NT2/D1 (cell line): ENCODE data around the gene HTR6.

Experiments
- DNase-seq: peaks from one replicate; pipeline ENCODE4 v3.0.0-alpha.2; 2011; ENCODE audit warnings: low read depth, low spot score
- H3K27me3 ChIP-seq: 2 replicates; pipeline ENCODE4 v1.6.0; 2011; ENCODE audit warnings: mild to moderate bottlenecking; ENCODE audit not compliant: insufficient read length, insufficient read depth
- H3K36me3 ChIP-seq: 2 replicates; pipeline ENCODE4 v1.6.1; 2011; ENCODE audit warnings: mild to moderate bottlenecking, low read length, mixed read lengths; ENCODE audit not compliant: insufficient read depth, insufficient read length
- H3K4me1 ChIP-seq: 2 replicates; pipeline ENCODE4 v1.5.1; 2011; ENCODE audit not compliant: insufficient read depth, insufficient read length
- H3K4me3 ChIP-seq: 2 replicates; pipeline ENCODE4 v1.5.1; 2011; ENCODE audit warnings: low read depth; ENCODE audit not compliant: insufficient read length
- H3K9ac ChIP-seq: 2 replicates; pipeline ENCODE4 v1.6.0; 2011; ENCODE audit warnings: low read depth; ENCODE audit not compliant: insufficient read length
- H3K9me3 ChIP-seq: 2 replicates; pipeline ENCODE4 v1.5.1; 2011; ENCODE audit warnings: mild to moderate bottlenecking, low read length; ENCODE audit not compliant: insufficient read depth
- SUZ12 ChIP-seq: IDR thresholded peaks from 2 replicates; pipeline ENCODE4 v1.6.1; 2011; ENCODE audit not compliant: insufficient read length, insufficient read depth; ENCODE audit errors: extremely low read depth
- YY1 ChIP-seq: IDR thresholded peaks from 2 replicates; pipeline ENCODE4 v1.6.1; 2011; ENCODE audit not compliant: insufficient read length, insufficient read depth
- ZNF274 ChIP-seq: IDR thresholded peaks from 2 replicates; pipeline ENCODE4 v1.6.1; 2011; ENCODE audit warnings: mild to moderate bottlenecking, low read depth, low read length

HTR6 gene

DNA sequence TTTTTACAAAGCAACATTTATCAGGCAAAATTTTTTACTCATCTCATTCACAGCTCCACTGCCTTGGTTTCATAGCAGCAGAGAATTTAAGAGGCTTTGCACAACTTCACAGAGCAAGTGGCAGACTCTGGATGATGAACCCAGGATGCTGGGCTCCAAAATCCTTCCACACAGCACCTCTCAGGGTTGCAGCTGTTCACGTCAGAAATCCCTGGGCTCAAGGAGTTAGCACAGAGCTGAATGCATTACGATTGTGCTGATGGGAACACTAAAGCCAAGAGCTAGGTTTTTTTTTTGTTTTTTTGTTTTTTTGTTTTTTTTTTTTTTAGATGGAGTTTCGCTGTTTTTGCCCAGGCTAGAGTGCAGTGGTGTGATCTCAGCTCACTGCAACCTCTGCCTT lies 2.4 kb upstream of the HTR6 start:
- Histone ChIP-seq H3K9me3 (no peaks in the 10 kb centered on the region), H3K27me3 (peaks cover 23% of the 10 kb centered on the region), H3K9ac (no peak overlapping the region), H3K4me1 (peaks cover 7% of the 10 kb centered on the region), H3K36me3 (no peaks in the 10 kb centered on the region), H3K4me3 (no peak overlapping the region)
- TF ChIP-seq ZNF274 = no peak
- no peak for TF ChIP-seq YY1
- no peak for TF ChIP-seq SUZ12
- DNase-seq = no peak

DNA sequence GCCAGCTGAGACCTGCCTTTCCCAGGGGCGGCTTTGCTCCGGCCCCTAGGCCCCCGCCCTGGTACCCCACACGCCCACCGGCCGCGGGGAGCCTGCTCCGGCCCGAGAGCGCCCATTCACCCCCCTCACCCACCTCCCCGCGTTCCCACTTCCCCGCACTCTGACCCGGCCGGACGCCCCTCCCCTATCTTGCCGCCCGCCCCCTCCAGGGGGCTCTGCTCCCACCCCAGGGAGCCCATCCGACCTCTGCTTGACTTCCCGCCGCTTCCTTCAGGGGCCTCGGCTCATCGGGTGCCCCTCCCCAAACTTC lies 466 bp downstream of the HTR6 start:
- TF ChIP-seq SUZ12 (no peak), ZNF274 (no peak), YY1 (no peak)
- DNase-seq = no peak
- Histone ChIP-seq H3K4me1 (no peaks in the 10 kb centered on the region), H3K9ac (peak overlapping the region; percentile 74), H3K4me3 (peak overlapping the region; percentile 61), H3K9me3 (no peaks in the 10 kb centered on the region), H3K27me3 (peaks cover 23% of the 10 kb centered on the region), H3K36me3 (no peaks in the 10 kb centered on the region)

- peaks cover 23% of the 10 kb centered on the region for H3K27me3 ChIP-seq
- DNase-seq = no peak
- H3K4me1 ChIP-seq = no peaks in the 10 kb centered on the region
- peak overlapping the region; percentile 74 for H3K9ac ChIP-seq
- H3K9me3 ChIP-seq = no peaks in the 10 kb centered on the region
- H3K36me3 ChIP-seq = no peaks in the 10 kb centered on the region
- TF ChIP-seq ZNF274 = no peak
- no peak for TF ChIP-seq SUZ12
- no peak for TF ChIP-seq YY1
- peak overlapping the region; percentile 61 for H3K4me3 ChIP-seq
Measured at GRCh38 chr1:19665496-19666465, 1.1 kb downstream of the HTR6 start.

DNA sequence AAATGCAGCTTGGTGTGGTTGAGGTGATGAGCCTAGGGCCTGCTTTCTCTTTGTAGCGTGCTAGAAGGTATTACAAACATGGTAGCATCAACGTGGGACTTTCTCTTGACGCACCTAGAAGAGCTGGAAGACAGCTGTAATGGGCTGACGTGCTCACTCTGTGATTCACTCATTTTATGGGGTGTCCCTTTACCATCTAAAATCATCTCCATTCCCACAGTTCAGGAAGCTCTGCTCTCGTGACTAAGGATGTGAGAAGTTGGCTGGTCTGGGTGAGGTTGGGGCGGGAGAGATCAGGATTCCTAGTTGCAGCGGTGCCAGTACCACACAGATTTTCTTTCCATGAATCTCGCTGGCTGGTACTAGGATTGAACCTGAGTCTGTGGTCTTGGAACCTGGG lies 4.2 kb downstream of the HTR6 start:
- H3K9ac ChIP-seq = no peak overlapping the region
- H3K9me3 ChIP-seq = no peaks in the 10 kb centered on the region
- DNase-seq = no peak
- TF ChIP-seq ZNF274 = no peak
- TF ChIP-seq YY1 = no peak
- TF ChIP-seq SUZ12 = no peak
- no peaks in the 10 kb centered on the region for H3K4me1 ChIP-seq
- no peak overlapping the region for H3K4me3 ChIP-seq
- no peaks in the 10 kb centered on the region for H3K36me3 ChIP-seq
- peaks cover 22% of the 10 kb centered on the region for H3K27me3 ChIP-seq

GRCh38 chr1:19670787-19671186 lies 6.1 kb downstream of the HTR6 start:
- Histone ChIP-seq H3K4me1 (no peaks in the 10 kb centered on the region), H3K4me3 (no peak overlapping the region), H3K9me3 (no peaks in the 10 kb centered on the region), H3K36me3 (no peaks in the 10 kb centered on the region), H3K9ac (no peak overlapping the region), H3K27me3 (peaks cover 21% of the 10 kb centered on the region)
- TF ChIP-seq YY1 = no peak
- no peak for TF ChIP-seq SUZ12
- no peak for TF ChIP-seq ZNF274
- no peak for DNase-seq

- Histone ChIP-seq H3K27me3 (peaks cover 25% of the 10 kb centered on the region), H3K4me3 (no peak overlapping the region), H3K9me3 (no peaks in the 10 kb centered on the region), H3K9ac (no peak overlapping the region), H3K36me3 (no peaks in the 10 kb centered on the region), H3K4me1 (no peaks in the 10 kb centered on the region)
- no peak for DNase-seq
- TF ChIP-seq SUZ12 (no peak), YY1 (no peak), ZNF274 (no peak)
Measured at GRCh38 chr1:19672237-19672636, 7.6 kb downstream of the HTR6 start.

DNA sequence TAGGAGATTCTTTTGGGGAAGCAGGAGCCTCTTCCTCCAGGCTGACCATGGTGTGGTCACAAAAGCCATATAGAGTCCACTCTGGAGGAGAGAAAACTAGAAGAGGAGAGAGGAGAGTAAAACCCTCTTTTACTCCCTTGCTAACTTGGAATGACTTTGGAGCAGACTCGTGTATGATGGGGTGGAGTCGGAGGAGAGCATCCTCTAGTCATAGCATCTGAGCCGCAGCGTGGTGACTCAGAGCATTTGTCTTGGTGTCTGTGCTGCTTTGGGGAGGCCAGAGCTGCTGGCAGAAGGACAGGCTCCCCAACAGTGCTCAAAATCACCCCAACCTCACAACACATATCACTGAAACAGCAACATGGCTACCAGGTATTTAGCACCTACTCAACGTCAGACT lies 11.1 kb downstream of the HTR6 start:
- no peak overlapping the region for H3K9ac ChIP-seq
- H3K4me1 ChIP-seq = peaks cover 3% of the 10 kb centered on the region
- H3K27me3 ChIP-seq = peaks cover 31% of the 10 kb centered on the region
- TF ChIP-seq ZNF274 = no peak
- TF ChIP-seq SUZ12 = no peak
- no peak for TF ChIP-seq YY1
- H3K36me3 ChIP-seq = no peaks in the 10 kb centered on the region
- DNase-seq = no peak
- no peak overlapping the region for H3K4me3 ChIP-seq
- H3K9me3 ChIP-seq = no peaks in the 10 kb centered on the region
